HEK293 (cell line): ENCODE measurements around the gene YAE1.

Experiments
- CTCF ChIA-PET: fragments of 350-600 bp; formaldehyde crosslinking; extraction: SDS; loops from one replicate; lab custom pipeline; 2021; ENCODE audit warnings: antibody characterized with exemption; lab: Yijun Ruan, JAX
- POLR2A ChIA-PET: fragments of 300-600 bp; formaldehyde crosslinking; extraction: SDS; loops from one replicate; lab custom pipeline; 2020; ENCODE audit warnings: antibody characterized with exemption, inconsistent platforms; lab: Yijun Ruan, JAX
- H3K27ac ChIP-seq: fragments of 200-500 bp; sonication (Bioruptor generic); 2 replicates; pipeline ENCODE4 v1.5.1; 2014; ENCODE audit warnings: low read depth, low read length, control low read depth, inconsistent platforms; ENCODE audit errors: extremely low read depth
- H3K36me3 ChIP-seq, 2 experiments: fragments of 200-500 bp in 1 of 2; sonication (Bioruptor generic) in 1 of 2; 1 replicate in 1 of 2; 2 replicates in 1 of 2; pipeline ENCODE4 v1.5.1; 2014 to 2017; ENCODE audit warnings: inconsistent platforms in 2 of 2, low read length in 2 of 2; ENCODE audit not compliant: control insufficient read depth in 2 of 2, insufficient read depth in 1 of 2
- H3K4me1 ChIP-seq: fragments of 200-500 bp; sonication (Bioruptor generic); 2 replicates; pipeline ENCODE4 v1.5.1; 2014; ENCODE audit warnings: mild to moderate bottlenecking, low read length, inconsistent platforms; ENCODE audit not compliant: control insufficient read depth, insufficient read depth
- H3K4me3 ChIP-seq: 2 replicates; pipeline ENCODE4 v1.5.1; 2011; ENCODE audit warnings: low read depth, mild to moderate bottlenecking, control low read depth, low read length, moderate library complexity
- H3K9me3 ChIP-seq: fragments of 200-500 bp; sonication (Bioruptor generic); 2 replicates; pipeline ENCODE4 v1.5.1; 2014; ENCODE audit warnings: low read depth, low read length, inconsistent platforms; ENCODE audit not compliant: control insufficient read depth, insufficient read depth
- INSM2 ChIP-seq: fragments of 450-650 bp; formaldehyde crosslinking; IDR thresholded peaks from 2 replicates; pipeline ENCODE4 v1.5.1; 2016; ENCODE audit warnings: missing biosample characterization, missing genetic modification characterization
- KLF9 ChIP-seq: fragments of 450-650 bp; formaldehyde crosslinking; IDR thresholded peaks from 2 replicates; pipeline ENCODE4 v1.5.1; 2016; ENCODE audit warnings: missing biosample characterization, missing genetic modification characterization, low read depth
- WT1 ChIP-seq: fragments of 450-650 bp; formaldehyde crosslinking; IDR thresholded peaks from 2 replicates; pipeline ENCODE4 v1.5.1; 2016; ENCODE audit warnings: missing biosample characterization, missing genetic modification characterization
- ZNF148 ChIP-seq: fragments of 450-650 bp; formaldehyde crosslinking; IDR thresholded peaks from 2 replicates; pipeline ENCODE4 v1.5.0; 2017; ENCODE audit warnings: missing biosample characterization, missing genetic modification characterization, borderline replicate concordance
- ZNF16 ChIP-seq: fragments of 450-650 bp; formaldehyde crosslinking; IDR thresholded peaks from 2 replicates; pipeline ENCODE4 v1.5.1; 2016; ENCODE audit warnings: low read depth, missing biosample characterization, missing genetic modification characterization
- ZNF214 ChIP-seq: fragments of 450-650 bp; formaldehyde crosslinking; IDR thresholded peaks from 2 replicates; pipeline ENCODE4 v1.5.1; 2017; ENCODE audit warnings: missing biosample characterization, mild to moderate bottlenecking, missing genetic modification characterization, borderline replicate concordance
- ZNF488 ChIP-seq: fragments of 450-650 bp; formaldehyde crosslinking; IDR thresholded peaks from 2 replicates; pipeline ENCODE4 v1.5.1; 2016; ENCODE audit warnings: missing biosample characterization, missing genetic modification characterization
- ZNF600 ChIP-seq: fragments of 450-650 bp; formaldehyde crosslinking; IDR thresholded peaks from 2 replicates; pipeline ENCODE4 v1.5.1; 2016; ENCODE audit warnings: missing biosample characterization, missing genetic modification characterization
- ZNF645 ChIP-seq: fragments of 450-650 bp; formaldehyde crosslinking; IDR thresholded peaks from 2 replicates; pipeline ENCODE4; 2016; ENCODE audit warnings: missing biosample characterization, missing genetic modification characterization
- ZNF704 ChIP-seq: fragments of 450-650 bp; formaldehyde crosslinking; IDR thresholded peaks from 2 replicates; pipeline ENCODE4 v1.5.1; 2016; ENCODE audit warnings: missing biosample characterization, missing genetic modification characterization

The YAE1 gene

GRCh38 chr7:39621261-39621660 lies 55.1 kb downstream of the YAE1 start (continued):
- TF ChIP-seq INSM2 (tag by site-specific recombination): no peak
- no peak for TF ChIP-seq WT1 (tag by site-specific recombination)
- TF ChIP-seq ZNF704 (tag by site-specific recombination): no peak
- no peak for TF ChIP-seq ZNF214
- TF ChIP-seq ZNF148: no peak
- TF ChIP-seq ZNF16 (tag by site-specific recombination): no peak
- TF ChIP-seq ZNF645 (tag by site-specific recombination): no peak
- TF ChIP-seq ZNF488 (tag by site-specific recombination): no peak

- POLR2A ChIA-PET: interaction anchor here (0.8 to 2.7 kb wide), 7 partner anchors 17 to 334 kb away, joined by 3 to 14 read pairs (median 5); no protein-coding TSS in a partner anchor
- no peaks in the 10 kb centered on the region for H3K9me3 ChIP-seq
- no peak overlapping the region for H3K4me3 ChIP-seq
- TF ChIP-seq KLF9 (no peak), ZNF600 (tag by site-specific recombination) (0 out of 2 replicates have a peak, but pooled peaks have one; percentile 11)
- H3K4me1 ChIP-seq: peaks cover 15% of the 10 kb centered on the region
- H3K36me3 ChIP-seq: no peaks in the 10 kb centered on the region
- CTCF ChIA-PET: interaction anchor here (0.6 to 1.8 kb wide), 6 partner anchors 28 to 125 kb away, joined by 3 to 9 read pairs (median 4); no protein-coding TSS in a partner anchor
- H3K27ac ChIP-seq: no peak overlapping the region
Measured at GRCh38 chr7:39621784-39622411, 55.7 kb downstream of the YAE1 start.
